GM19023 (cell line): ENCODE measurements around the gene TOMM22.

Experiments
- ATAC-seq: cut with Tn5 transposase; IDR thresholded peaks from one replicate; pipeline ENCODE4 v1.9.1; 2021; ENCODE audit warnings: mild to moderate bottlenecking, moderate library complexity; ENCODE audit not compliant: unreplicated experiment

Gene TOMM22

DNA sequence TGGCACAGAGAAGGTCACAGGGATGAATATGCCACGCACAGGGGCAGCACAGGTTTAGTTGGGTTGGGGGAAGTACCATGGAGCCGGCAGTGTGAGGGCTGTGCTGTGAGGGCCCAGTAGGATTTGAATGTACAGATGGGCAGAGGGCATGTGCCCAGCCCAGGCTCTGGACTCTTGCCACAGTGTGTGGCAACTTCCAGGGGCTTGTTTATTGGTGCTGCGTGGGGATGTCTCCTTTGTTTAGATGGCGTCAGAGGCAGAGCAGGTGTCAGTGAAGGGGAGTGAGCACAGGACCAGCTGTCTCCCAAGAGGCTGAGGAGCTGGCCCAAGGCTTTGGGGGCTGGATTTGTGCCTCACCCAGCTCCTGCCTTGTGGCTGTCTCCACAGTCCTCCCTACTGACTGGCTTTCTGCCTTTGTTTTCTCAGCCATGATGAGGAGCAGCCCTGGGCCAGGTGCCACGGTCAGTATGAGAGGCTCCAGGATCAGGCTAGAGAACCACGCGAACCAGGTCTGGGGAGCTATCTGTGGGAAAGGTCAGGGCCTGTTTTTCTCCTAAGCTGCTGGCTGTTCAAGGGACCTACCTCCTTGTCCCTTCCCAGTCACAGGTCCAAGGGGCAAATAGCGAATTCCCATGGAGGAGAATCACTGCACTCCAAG lies 52.1 kb downstream of the TOMM22 start:
- ATAC-seq: no peak

GRCh38 chr22:38734421-38735100 lies 52.8 kb downstream of the TOMM22 start:
- ATAC-seq: no peak
